Measurements from ENCODE around the gene GADD45GIP1. TPM values are rescaled to one million over a fixed set of nuclear protein-coding genes. Genes with fewer than 3 reads are reported as not detected.

GADD45GIP1 gene
- total RNA-seq, 1 donor, result 23.0 TPM

GRCh38 chr19:12990431-12990830 lies 33.4 kb upstream of the GADD45GIP1 start:
- DNase-seq (ENCODE audit: low read depth), result no peak
- TF ChIP-seq CTCF (IDR thresholded peaks at IDR 0.05; ENCODE audit: insufficient read depth, low read length), result no peak
- H3K4me3 ChIP-seq (ENCODE audit: low read depth, low read length), result no peak overlapping the region

- TF ChIP-seq CTCF (IDR thresholded peaks at IDR 0.05; ENCODE audit: insufficient read depth, low read length), result no peak
- H3K4me3 ChIP-seq (ENCODE audit: low read depth, low read length), result no peak overlapping the region
- no peak for DNase-seq (ENCODE audit: low read depth)
Measured at GRCh38 chr19:12987781-12988180, 30.8 kb upstream of the GADD45GIP1 start.

- no peak overlapping the region for H3K4me3 ChIP-seq (ENCODE audit: low read depth, low read length)
- DNase-seq (ENCODE audit: low read depth), result no peak
- no peak for TF ChIP-seq CTCF (IDR thresholded peaks at IDR 0.05; ENCODE audit: insufficient read depth, low read length)
Measured at GRCh38 chr19:12987190-12987589, 30.2 kb upstream of the GADD45GIP1 start.

GRCh38 chr19:12986726-12987125 lies 29.7 kb upstream of the GADD45GIP1 start:
- DNase-seq (ENCODE audit: low read depth), result no peak
- no peak for TF ChIP-seq CTCF (IDR thresholded peaks at IDR 0.05; ENCODE audit: insufficient read depth, low read length)

GRCh38 chr19:12985049-12985776 lies 28.2 kb upstream of the GADD45GIP1 start:
- DNase-seq (ENCODE audit: low read depth), result peak; percentile 28
- H3K4me3 ChIP-seq (ENCODE audit: low read depth, low read length), result no peak overlapping the region
- TF ChIP-seq CTCF (IDR thresholded peaks at IDR 0.05; ENCODE audit: insufficient read depth, low read length), result no peak

More at GRCh38 chr19:12986726-12987125, 29.7 kb upstream of the GADD45GIP1 start:
- no peak overlapping the region for H3K4me3 ChIP-seq (ENCODE audit: low read depth, low read length)

- no peak for TF ChIP-seq CTCF (IDR thresholded peaks at IDR 0.05; ENCODE audit: insufficient read depth, low read length)
- H3K4me3 ChIP-seq (ENCODE audit: low read depth, low read length), result no peak overlapping the region
- DNase-seq (ENCODE audit: low read depth), result no peak
Measured at GRCh38 chr19:12984683-12985048, 27.6 kb upstream of the GADD45GIP1 start.
